CD4-positive, alpha-beta T cell treated with Interleukin-4 for 1 hour (primary cell): ENCODE data around the gene CSF2.
"Not testable (repeated sequence)": the region's sequence is repeated elsewhere in the genome, so short reads cannot be mapped to it uniquely, and the experiment has no call there.

Experiments
- DNase-seq, 2 donors: peaks; one replicate each; pipeline ENCODE4 v3.0.0-alpha.2; 2020 to 2022

The CSF2 gene

GRCh38 chr5:132114150-132115121 is 40.8 kb downstream of the CSF2 start:
- DNase-seq, result peak in 1 of 2 donors; percentile 33

- no peak for DNase-seq
Measured at GRCh38 chr5:132115375-132115774, 41.8 kb downstream of the CSF2 start.

- no peak for DNase-seq
Measured at GRCh38 chr5:132116072-132116471, 42.5 kb downstream of the CSF2 start.

DNA sequence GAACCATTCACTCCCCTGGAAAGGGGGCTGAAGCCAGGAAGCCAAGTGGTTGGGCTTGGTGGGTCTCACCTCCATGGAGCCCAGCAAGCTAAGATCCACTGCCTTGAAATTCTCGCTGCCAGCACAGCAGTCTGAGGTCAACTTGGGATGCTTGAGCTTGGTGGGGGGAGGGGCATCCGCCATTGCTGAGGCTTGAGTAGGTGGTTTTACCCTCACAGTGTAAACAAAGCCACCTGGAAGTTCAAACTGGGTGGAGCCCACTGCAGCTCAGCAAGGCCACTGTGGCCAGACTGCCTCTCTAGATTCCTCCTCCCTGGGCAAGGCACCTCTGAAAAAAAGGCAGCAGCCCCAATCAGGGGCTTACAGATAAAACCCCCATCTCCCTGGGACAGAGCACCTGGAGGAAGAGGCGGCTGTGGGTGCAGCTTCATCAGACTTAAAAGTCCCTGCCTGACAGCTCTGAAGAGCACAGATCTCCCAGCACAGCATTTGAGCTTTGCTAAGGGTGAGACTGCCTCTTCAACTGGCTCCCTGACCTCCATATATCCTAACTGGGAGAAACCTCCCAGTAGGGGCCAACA is 43.4 kb downstream of the CSF2 start:
- peak in 1 of 2 donors; percentile 30 for DNase-seq

- DNase-seq, result not testable (repeated sequence)
Measured at GRCh38 chr5:132120717-132121116, 47.1 kb downstream of the CSF2 start.

GRCh38 chr5:132122971-132123370 is 49.4 kb downstream of the CSF2 start:
- DNase-seq, result not testable (repeated sequence)

DNA sequence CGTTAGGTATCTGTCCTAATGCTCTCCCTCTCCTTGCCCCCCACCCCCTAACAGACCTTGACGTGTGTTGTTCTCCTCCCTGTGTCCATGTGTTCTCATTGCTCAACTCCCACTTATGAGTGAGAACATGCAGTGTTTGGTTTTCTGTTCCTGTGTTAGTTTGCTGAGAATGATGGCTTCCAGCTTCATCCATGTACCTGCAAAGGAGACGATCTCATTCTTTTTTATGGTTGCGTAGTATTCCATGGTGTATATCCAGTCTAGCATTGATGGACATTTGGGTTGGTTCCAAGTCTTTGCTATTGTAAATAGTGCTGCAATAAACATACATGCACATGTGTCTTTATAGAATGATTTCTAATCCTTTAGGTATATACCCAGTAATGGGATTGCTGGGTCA is 50.0 kb downstream of the CSF2 start:
- not testable (repeated sequence) for DNase-seq
